Pulmonary artery endothelial cell (primary cell): ENCODE results near the gene ACADS. TPM values are rescaled to one million over a fixed set of nuclear protein-coding genes. Genes with fewer than 3 reads are reported as not detected.

ENCODE experiments used
- total RNA-seq: library from RNA; depleted of rRNA; stranded (reverse); fragments of >200 nt; gene quantifications from 2 replicates; pipeline ENCODE4 v1.2.3, GENCODE V29; 2014

ACADS gene
- total RNA-seq, 1 donor from 2014 or later, result 17.9 TPM

Other genes with a start within 250 kb of the ACADS start
- 335 and 441 TPM in 2 replicates for gene DYNLL1, start 229.7 kb upstream of the ACADS start, total RNA-seq
- gene COQ5, start 196.7 kb upstream of the ACADS start, total RNA-seq, result 33.6 and 40.8 TPM in 2 replicates
- gene RNF10, start 191.5 kb upstream of the ACADS start, total RNA-seq, result 108 and 127 TPM in 2 replicates
- gene POP5, start 144.4 kb upstream of the ACADS start, total RNA-seq, result 28.5 and 48.4 TPM in 2 replicates
- gene CABP1, start 85.2 kb upstream of the ACADS start, total RNA-seq, result not detected in 2 replicates
- 57.8 and 98.9 TPM in 2 replicates for gene MLEC, start 38.7 kb upstream of the ACADS start, total RNA-seq
- gene UNC119B, start 15.4 kb upstream of the ACADS start, total RNA-seq, result 26.1 and 29.1 TPM in 2 replicates
- 3.8 and 5.1 TPM in 2 replicates for gene SPPL3, start 178.5 kb downstream of the ACADS start, total RNA-seq